Neural cell (in vitro differentiated cells): Measurements from ENCODE around the gene PHF2. TPM values are rescaled to one million over a fixed set of nuclear protein-coding genes. Genes with fewer than 3 reads are reported as not detected.

Experiments
- H2AFZ ChIP-seq: fragments of 200-600, 300-800 bp; sonication (generic), shearing (Covaris generic); 2 replicates; pipeline ENCODE4 v1.6.0; 2014; ENCODE audit warnings: low read depth, mild to moderate bottlenecking, antibody characterized with exemption, low read length, moderate library complexity
- H3F3A ChIP-seq: fragments of 200-600 bp; shearing (Covaris generic); 2 replicates; pipeline ENCODE4 v1.6.1; 2016; ENCODE audit warnings: mild to moderate bottlenecking, moderate library complexity, mixed read lengths, antibody characterized with exemption, low read length; ENCODE audit not compliant: insufficient read depth, poor library complexity, severe bottlenecking
- H3K27ac ChIP-seq: fragments of 200-600, 300-800 bp; sonication (generic), shearing (Covaris generic); 2 replicates; pipeline ENCODE4 v1.5.1; 2014; ENCODE audit warnings: mild to moderate bottlenecking, low read length, moderate library complexity
- H3K27me3 ChIP-seq: fragments of 300-800, 200-600 bp; sonication (generic), shearing (Covaris generic); 2 replicates; pipeline ENCODE4 v1.6.0; 2014; ENCODE audit warnings: mild to moderate bottlenecking, low read depth, low read length, moderate library complexity; ENCODE audit not compliant: insufficient read depth
- H3K36me3 ChIP-seq: fragments of 300-800, 200-600 bp; sonication (generic), shearing (Covaris generic); 2 replicates; pipeline ENCODE4 v1.5.1; 2014; ENCODE audit warnings: mild to moderate bottlenecking, antibody characterized with exemption, low read length, moderate library complexity; ENCODE audit not compliant: insufficient read depth
- H3K4me2 ChIP-seq: fragments of 300-800, 200-600 bp; sonication (generic), shearing (Covaris generic); 2 replicates; pipeline ENCODE4 v1.6.0; 2014; ENCODE audit warnings: mild to moderate bottlenecking, low read length
- H3K4me3 ChIP-seq: fragments of 300-800, 200-600 bp; sonication (generic), shearing (Covaris generic); 2 replicates; pipeline ENCODE4 v1.5.1; 2014; ENCODE audit warnings: mild to moderate bottlenecking, low read length, moderate library complexity
- H3K79me2 ChIP-seq: fragments of 200-600 bp; shearing (Covaris generic); replicated peaks from 2 replicates; pipeline ENCODE4 v1.6.0; 2014; ENCODE audit warnings: mild to moderate bottlenecking, low read length, moderate library complexity; ENCODE audit not compliant: insufficient read depth
- H3K9ac ChIP-seq: fragments of 300-800, 200-600 bp; sonication (generic), shearing (Covaris generic); 2 replicates; pipeline ENCODE4 v1.6.1; 2016; ENCODE audit warnings: mild to moderate bottlenecking, low read length, mixed read lengths
- H3K9me2 ChIP-seq: fragments of 200-600 bp; shearing (Covaris generic); 2 replicates; pipeline ENCODE4 v1.6.1; 2016; ENCODE audit warnings: mild to moderate bottlenecking, low read length, mixed read lengths; ENCODE audit not compliant: insufficient read depth
- H3K9me3 ChIP-seq: fragments of 200-600, 300-800 bp; sonication (generic), shearing (Covaris generic); 2 replicates; pipeline ENCODE4 v1.6.1; 2016; ENCODE audit warnings: mild to moderate bottlenecking, mixed run types, low read length, moderate library complexity, mixed read lengths
- H4K20me1 ChIP-seq: fragments of 200-600 bp; shearing (Covaris generic); 2 replicates; pipeline ENCODE4 v1.6.1; 2016; ENCODE audit warnings: mild to moderate bottlenecking, mixed run types; ENCODE audit not compliant: insufficient read depth
- EP300 ChIP-seq: fragments of 450-650 bp; conservative IDR thresholded peaks from 2 replicates; pipeline ENCODE4 v1.6.1; 2014; ENCODE audit warnings: antibody characterized with exemption, mild to moderate bottlenecking, moderate library complexity; ENCODE audit not compliant: poor library complexity, severe bottlenecking
- EZH2 ChIP-seq: fragments of 200-600, 300-800 bp; shearing (Covaris generic), sonication (generic); IDR thresholded peaks from 2 replicates; pipeline ENCODE4 v1.6.1; 2014; ENCODE audit warnings: antibody characterized with exemption, low read length, borderline replicate concordance, mild to moderate bottlenecking; ENCODE audit not compliant: insufficient read depth, poor library complexity, severe bottlenecking
- MXI1 ChIP-seq: fragments of 450-650 bp; conservative IDR thresholded peaks from 2 replicates; pipeline ENCODE4 v1.6.1; 2014; ENCODE audit warnings: antibody characterized with exemption, mild to moderate bottlenecking; ENCODE audit not compliant: poor library complexity, severe bottlenecking
- POLR2AphosphoS5 ChIP-seq: IDR thresholded peaks from 2 replicates; pipeline ENCODE4 v1.6.1; 2012
- RAD21 ChIP-seq: fragments of 450-650 bp; conservative IDR thresholded peaks from 2 replicates; pipeline ENCODE4 v1.6.1; 2014; ENCODE audit warnings: antibody characterized with exemption, mild to moderate bottlenecking, moderate library complexity
- SMC3 ChIP-seq: fragments of 450-650 bp; conservative IDR thresholded peaks from 2 replicates; pipeline ENCODE4 v1.6.1; 2014; ENCODE audit warnings: antibody characterized with exemption, mild to moderate bottlenecking, moderate library complexity; ENCODE audit not compliant: poor library complexity
- TAF1 ChIP-seq: IDR thresholded peaks from 2 replicates; pipeline ENCODE4 v1.6.1; 2012; ENCODE audit warnings: low read depth
- polyA plus RNA-seq: library from polyadenylated mRNA; depleted of rRNA; stranded (reverse); fragments of >200 nt; gene quantifications from 2 replicates; pipeline ENCODE4 v1.2.3, GENCODE V29; 2014
- TF ChIP-seq, protein P1 (sequence below): fragments of 450-650 bp; IDR thresholded peaks from 2 replicates; pipeline ENCODE4 v1.5.1; 2014; ENCODE audit warnings: antibody characterized with exemption, mild to moderate bottlenecking, moderate library complexity; ENCODE audit not compliant: poor library complexity, severe bottlenecking
- TF ChIP-seq, protein P2 (sequence below): IDR thresholded peaks from 2 replicates; pipeline ENCODE4 v1.6.1; 2012; ENCODE audit warnings: borderline replicate concordance

Gene PHF2
- polyA plus RNA-seq, 1 donor from 2014 or later, result 42.4 TPM

DNA sequence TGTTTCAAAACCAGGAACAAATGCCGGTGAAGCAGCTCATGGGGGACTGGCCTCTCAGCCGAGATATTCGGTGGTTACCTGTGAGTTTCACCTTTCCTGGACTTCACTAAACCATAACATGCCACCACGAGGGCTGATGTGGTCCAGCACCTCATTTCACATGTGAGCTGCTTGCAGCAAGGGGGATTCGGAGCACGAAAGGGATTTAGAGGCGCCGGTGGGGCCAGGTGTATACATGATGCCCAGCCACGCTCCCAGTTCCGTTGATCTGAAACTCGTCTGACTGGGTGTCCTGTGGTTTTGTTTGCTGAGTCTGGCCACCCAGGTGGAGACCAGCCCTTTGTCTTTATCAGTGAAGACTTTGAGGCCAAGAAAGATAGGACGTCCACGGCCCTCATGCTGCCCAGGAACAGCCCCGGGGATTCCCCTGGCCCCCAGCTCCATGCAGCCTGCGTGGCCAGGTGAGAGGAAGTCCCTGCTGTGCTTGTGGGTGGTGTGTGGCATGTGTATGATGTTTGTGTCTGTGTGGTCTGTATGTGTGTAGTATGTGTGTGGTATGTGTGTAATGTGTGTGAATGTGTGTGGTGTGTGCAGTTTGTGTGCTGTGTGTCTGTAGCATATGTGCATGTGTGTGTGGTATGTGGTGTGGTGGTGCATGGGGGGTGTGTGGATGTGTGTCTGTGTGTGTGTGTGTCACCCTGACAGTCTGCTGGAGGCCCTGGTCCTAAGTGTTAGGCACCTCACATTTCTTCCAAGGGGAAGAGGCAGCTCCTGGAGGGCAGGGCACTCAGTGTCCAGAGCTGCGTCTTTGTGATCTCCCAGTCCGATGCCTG lies 23.4 kb downstream of the PHF2 start:
- Histone ChIP-seq H3K4me2 (no peak overlapping the region), H3K9me3 (peaks cover 1% of the 10 kb centered on the region), H3K27me3 (no peaks in the 10 kb centered on the region), H3K79me2 (peaks cover 30% of the 10 kb centered on the region), H3K9ac (no peak overlapping the region), H3K27ac (no peak overlapping the region), H4K20me1 (no peaks in the 10 kb centered on the region), H2AFZ (no peak overlapping the region), H3K9me2 (no peaks in the 10 kb centered on the region), H3F3A (no peaks in the 10 kb centered on the region), H3K4me3 (no peak overlapping the region), H3K36me3 (no peaks in the 10 kb centered on the region)
- TF ChIP-seq RAD21, result no peak
- no peak for TF ChIP-seq MXI1
- TF ChIP-seq POLR2AphosphoS5, result no peak
- TF ChIP-seq SMC3, result no peak
- TF ChIP-seq, protein P1, sequence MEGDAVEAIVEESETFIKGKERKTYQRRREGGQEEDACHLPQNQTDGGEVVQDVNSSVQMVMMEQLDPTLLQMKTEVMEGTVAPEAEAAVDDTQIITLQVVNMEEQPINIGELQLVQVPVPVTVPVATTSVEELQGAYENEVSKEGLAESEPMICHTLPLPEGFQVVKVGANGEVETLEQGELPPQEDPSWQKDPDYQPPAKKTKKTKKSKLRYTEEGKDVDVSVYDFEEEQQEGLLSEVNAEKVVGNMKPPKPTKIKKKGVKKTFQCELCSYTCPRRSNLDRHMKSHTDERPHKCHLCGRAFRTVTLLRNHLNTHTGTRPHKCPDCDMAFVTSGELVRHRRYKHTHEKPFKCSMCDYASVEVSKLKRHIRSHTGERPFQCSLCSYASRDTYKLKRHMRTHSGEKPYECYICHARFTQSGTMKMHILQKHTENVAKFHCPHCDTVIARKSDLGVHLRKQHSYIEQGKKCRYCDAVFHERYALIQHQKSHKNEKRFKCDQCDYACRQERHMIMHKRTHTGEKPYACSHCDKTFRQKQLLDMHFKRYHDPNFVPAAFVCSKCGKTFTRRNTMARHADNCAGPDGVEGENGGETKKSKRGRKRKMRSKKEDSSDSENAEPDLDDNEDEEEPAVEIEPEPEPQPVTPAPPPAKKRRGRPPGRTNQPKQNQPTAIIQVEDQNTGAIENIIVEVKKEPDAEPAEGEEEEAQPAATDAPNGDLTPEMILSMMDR, result no peak
- TF ChIP-seq, protein P2, sequence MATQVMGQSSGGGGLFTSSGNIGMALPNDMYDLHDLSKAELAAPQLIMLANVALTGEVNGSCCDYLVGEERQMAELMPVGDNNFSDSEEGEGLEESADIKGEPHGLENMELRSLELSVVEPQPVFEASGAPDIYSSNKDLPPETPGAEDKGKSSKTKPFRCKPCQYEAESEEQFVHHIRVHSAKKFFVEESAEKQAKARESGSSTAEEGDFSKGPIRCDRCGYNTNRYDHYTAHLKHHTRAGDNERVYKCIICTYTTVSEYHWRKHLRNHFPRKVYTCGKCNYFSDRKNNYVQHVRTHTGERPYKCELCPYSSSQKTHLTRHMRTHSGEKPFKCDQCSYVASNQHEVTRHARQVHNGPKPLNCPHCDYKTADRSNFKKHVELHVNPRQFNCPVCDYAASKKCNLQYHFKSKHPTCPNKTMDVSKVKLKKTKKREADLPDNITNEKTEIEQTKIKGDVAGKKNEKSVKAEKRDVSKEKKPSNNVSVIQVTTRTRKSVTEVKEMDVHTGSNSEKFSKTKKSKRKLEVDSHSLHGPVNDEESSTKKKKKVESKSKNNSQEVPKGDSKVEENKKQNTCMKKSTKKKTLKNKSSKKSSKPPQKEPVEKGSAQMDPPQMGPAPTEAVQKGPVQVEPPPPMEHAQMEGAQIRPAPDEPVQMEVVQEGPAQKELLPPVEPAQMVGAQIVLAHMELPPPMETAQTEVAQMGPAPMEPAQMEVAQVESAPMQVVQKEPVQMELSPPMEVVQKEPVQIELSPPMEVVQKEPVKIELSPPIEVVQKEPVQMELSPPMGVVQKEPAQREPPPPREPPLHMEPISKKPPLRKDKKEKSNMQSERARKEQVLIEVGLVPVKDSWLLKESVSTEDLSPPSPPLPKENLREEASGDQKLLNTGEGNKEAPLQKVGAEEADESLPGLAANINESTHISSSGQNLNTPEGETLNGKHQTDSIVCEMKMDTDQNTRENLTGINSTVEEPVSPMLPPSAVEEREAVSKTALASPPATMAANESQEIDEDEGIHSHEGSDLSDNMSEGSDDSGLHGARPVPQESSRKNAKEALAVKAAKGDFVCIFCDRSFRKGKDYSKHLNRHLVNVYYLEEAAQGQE, result no peak
- no peak for TF ChIP-seq EP300
- no peak for TF ChIP-seq EZH2

DNA sequence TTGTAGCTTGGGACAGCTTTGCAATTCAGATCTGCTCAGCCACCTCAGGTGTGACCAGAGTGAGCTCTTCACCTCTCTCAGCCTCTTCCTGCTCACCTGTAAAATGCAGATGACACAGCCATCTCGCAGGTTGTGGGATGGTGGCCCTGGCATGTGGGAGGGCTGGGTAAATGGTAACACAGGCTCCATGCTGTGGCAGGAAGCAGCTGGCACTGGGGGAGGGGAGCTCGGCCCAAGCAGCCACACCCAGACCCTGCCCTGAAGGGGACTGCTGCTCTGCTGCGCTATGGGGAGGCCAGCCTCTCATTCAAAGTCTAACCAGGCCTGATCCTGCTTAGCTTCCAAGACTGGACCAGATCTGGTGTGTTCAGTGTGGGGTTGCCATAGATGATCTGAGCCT lies 24.1 kb downstream of the PHF2 start:
- Histone ChIP-seq H3K27ac (no peak overlapping the region), H3K9me2 (no peaks in the 10 kb centered on the region), H3K79me2 (peaks cover 32% of the 10 kb centered on the region), H4K20me1 (no peaks in the 10 kb centered on the region), H3K36me3 (no peaks in the 10 kb centered on the region), H3K4me2 (no peak overlapping the region), H2AFZ (no peak overlapping the region), H3F3A (no peaks in the 10 kb centered on the region), H3K4me3 (no peak overlapping the region), H3K9me3 (peaks cover 2% of the 10 kb centered on the region), H3K9ac (no peak overlapping the region), H3K27me3 (no peaks in the 10 kb centered on the region)
- no peak for TF ChIP-seq MXI1
- TF ChIP-seq, protein P2, result no peak
- no peak for TF ChIP-seq TAF1
- no peak for TF ChIP-seq RAD21
